K562 (cell line): ENCODE measurements around the gene TIMM17B. TPM values are rescaled to one million over a fixed set of nuclear protein-coding genes. Genes with fewer than 3 reads are reported as not detected.

Experiments
- BRD9 ChIP-seq: fragments of 450-650 bp; IDR thresholded peaks from 2 replicates; pipeline ENCODE4 v1.6.1; 2018; ENCODE audit warnings: low read depth; ENCODE audit not compliant: partially characterized antibody
- C11orf30 ChIP-seq: fragments of 450-650 bp; IDR thresholded peaks from 2 replicates; pipeline ENCODE4 v1.6.1; 2016; ENCODE audit warnings: low read depth, mild to moderate bottlenecking
- CHCHD3 ChIP-seq: fragments of 250-450 bp; sonication (Bioruptor Pico); IDR thresholded peaks from 2 replicates; pipeline ENCODE4 v2.1.2; 2022; ENCODE audit warnings: mild to moderate bottlenecking
- CHD2 ChIP-seq: IDR thresholded peaks from 2 replicates; pipeline ENCODE4 v1.6.1; 2011; ENCODE audit warnings: low read depth, low read length
- EP400 ChIP-seq: fragments of 450-650 bp; IDR thresholded peaks from 2 replicates; pipeline ENCODE4 v1.6.1; 2017; ENCODE audit warnings: antibody characterized with exemption, mild to moderate bottlenecking, moderate library complexity
- MBD2 ChIP-seq: sonication (generic); IDR thresholded peaks from 2 replicates; pipeline ENCODE4 v1.6.1; 2016; ENCODE audit warnings: low read depth, borderline replicate concordance
- NCOA6 ChIP-seq: fragments of 450-650 bp; IDR thresholded peaks from 2 replicates; pipeline ENCODE4 v1.6.1; 2017; ENCODE audit warnings: mild to moderate bottlenecking
- PHB ChIP-seq: fragments of 250-450 bp; sonication (Bioruptor Pico); IDR thresholded peaks from 2 replicates; pipeline ENCODE4 v1.5.0; 2021
- PHF21A ChIP-seq: fragments of 450-650 bp; IDR thresholded peaks from 2 replicates; pipeline ENCODE4 v1.6.1; 2017; ENCODE audit warnings: low read depth, borderline replicate concordance
- POLR2G ChIP-seq: fragments of 200-400 bp; formaldehyde crosslinking; IDR thresholded peaks from 2 replicates; pipeline ENCODE4 v1.6.1; 2017; ENCODE audit warnings: low read depth, mild to moderate bottlenecking, antibody characterized with exemption, low read length, moderate library complexity
- PYGO2 ChIP-seq: fragments of 450-650 bp; IDR thresholded peaks from 2 replicates; pipeline ENCODE4 v1.6.1; 2016; ENCODE audit warnings: mild to moderate bottlenecking, missing genetic modification characterization, moderate library complexity, missing compliant biosample characterization
- SUPT5H ChIP-seq: fragments of 450-650 bp; IDR thresholded peaks from 2 replicates; pipeline ENCODE4 v1.6.1; 2016
- YY1 ChIP-seq, 3 experiments: IDR thresholded peaks; 2 replicates each; pipeline ENCODE4 v1.6.1; 2011; ENCODE audit warnings: low read length in 2 of 3, mild to moderate bottlenecking in 2 of 3, moderate library complexity in 2 of 3, borderline replicate concordance in 1 of 3, control low read depth in 1 of 3, low read depth in 1 of 3; ENCODE audit not compliant: insufficient read depth in 3 of 3, insufficient replicate concordance in 2 of 3, control insufficient read depth in 1 of 3, insufficient read length in 1 of 3; ENCODE audit errors: extremely low read depth in 1 of 3
- ZNF263 ChIP-seq: sonication (generic); formaldehyde crosslinking; IDR thresholded peaks from 2 replicates; pipeline ENCODE4 v1.8.0; 2022; ENCODE audit warnings: mild to moderate bottlenecking, missing genetic modification reagents, borderline replicate concordance
- polyA plus RNA-seq, 8 experiments: library from polyadenylated mRNA; depleted of rRNA in 4 of 8; stranded (reverse) in 5 of 8; unstranded in 3 of 8; fragments of >200 nt; fragmentation: Nextera tagmentation in 2 of 8; fragmentation: Illumina TruSeq in 1 of 8; extraction: Ambion mirVana in 2 of 8; extraction: Trizol in 1 of 8; gene quantifications; 2 replicates each; pipeline versions ENCODE4 v1.2.1 to v1.2.3, GENCODE V29; 2011 to 2014; ENCODE audit warnings: inconsistent platforms in 1 of 8, missing spikeins in 1 of 8
- total RNA-seq, 7 experiments: library from RNA; depleted of rRNA in 6 of 7; stranded (reverse); fragments of >200 nt in 6 of 7; fragmentation: Illumina TruSeq in 2 of 7; extraction: Trizol in 2 of 7; gene quantifications; 2 replicates each; pipeline versions ENCODE4 v1.2.1 to v1.2.3, GENCODE V29; 2011 to 2021; ENCODE audit warnings: low replicate concordance in 1 of 7
- TF ChIP-seq, protein P1 (sequence below): sonication (generic); formaldehyde crosslinking; IDR thresholded peaks from 2 replicates; pipeline ENCODE4 v1.8.0; 2022; ENCODE audit warnings: mild to moderate bottlenecking, missing genetic modification reagents
- TF ChIP-seq, protein P2 (sequence below): fragments of 250-450 bp; sonication (Bioruptor Pico); IDR thresholded peaks from 2 replicates; pipeline ENCODE4 v1.4.0; 2020; ENCODE audit warnings: mild to moderate bottlenecking
- TF ChIP-seq, protein P3 (sequence below): sonication (generic); formaldehyde crosslinking; IDR thresholded peaks from 2 replicates; pipeline ENCODE4 v1.8.0; 2022; ENCODE audit warnings: mild to moderate bottlenecking, missing genetic modification reagents
- TF ChIP-seq, protein P4 (sequence below): fragments of 450-650 bp; IDR thresholded peaks from 2 replicates; pipeline ENCODE4 v1.6.1; 2018; ENCODE audit not compliant: partially characterized antibody

The TIMM17B gene
- total and polyA plus RNA-seq, 9 of the 15 experiments (the other 6 are each of a cell fraction or from before 2014, with no cell fraction given): 9.9 to 184 (median 115) TPM

DNA sequence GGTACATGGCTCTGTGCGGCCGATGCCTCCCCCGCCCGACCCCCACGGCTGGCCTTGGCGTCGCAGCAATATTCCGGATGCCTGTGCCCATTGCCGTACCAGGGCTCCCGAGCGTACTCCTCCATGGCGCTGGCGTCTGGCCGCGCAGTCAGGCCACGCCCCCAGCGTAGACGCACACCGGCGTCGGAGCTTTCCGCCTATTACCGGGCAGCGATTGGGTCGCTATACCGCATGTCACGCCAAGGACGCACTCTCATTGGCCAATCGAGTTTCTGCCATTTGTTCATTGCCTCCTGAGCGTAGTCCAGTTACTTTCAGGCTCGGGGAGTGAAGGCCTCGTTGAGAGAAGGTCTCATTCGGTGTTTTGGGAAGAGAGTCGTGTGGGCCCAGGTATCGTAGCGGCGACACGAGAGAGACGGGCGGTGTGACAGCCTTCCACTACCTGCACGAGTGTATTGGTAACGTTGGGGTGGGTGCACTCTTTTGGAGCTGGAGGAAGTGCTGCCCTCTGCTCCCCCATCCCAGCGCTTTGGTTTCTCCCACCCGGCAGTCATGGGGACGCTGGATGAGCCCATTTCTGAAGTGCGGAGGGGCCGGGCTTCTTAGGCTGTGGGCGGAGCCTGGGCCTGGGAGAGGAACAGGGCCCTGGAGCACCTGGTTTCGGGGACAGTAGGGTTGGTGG is at the start of gene TIMM17B, which contains the start of gene PQBP1 (continued):
- TF ChIP-seq NCOA6 (no peak), CHD2 (0 out of 2 replicates have a peak, but pooled peaks have one; percentile 19), PYGO2 (no peak), POLR2G (peak; percentile 93), SUPT5H (peak; percentile 96), BRD9 (peak; percentile 29), EP400 (peak; percentile 61), CHCHD3 (CRISPR knock-in tag) (no peak), YY1 (IDR thresholded peaks at IDR 0.05; ENCODE audit: borderline replicate concordance in 1 of 3, control insufficient read depth in 1 of 3, extremely low read depth in 1 of 3, insufficient read depth in 3 of 3, insufficient read length in 1 of 3, insufficient replicate concordance in 2 of 3, low read depth in 1 of 3, low read length in 2 of 3) (peak; percentile 15 to 88 (median 75)), MBD2 (peak; percentile 95), ZNF263 (CRISPR knock-in tag) (peak; percentile 47; the same call in 1 of the 2 replicates), C11orf30 (0 out of 2 replicates have a peak, but pooled peaks have one; percentile 33), PHB (CRISPR knock-in tag) (no peak), PHF21A (no peak)
- TF ChIP-seq, protein P1, sequence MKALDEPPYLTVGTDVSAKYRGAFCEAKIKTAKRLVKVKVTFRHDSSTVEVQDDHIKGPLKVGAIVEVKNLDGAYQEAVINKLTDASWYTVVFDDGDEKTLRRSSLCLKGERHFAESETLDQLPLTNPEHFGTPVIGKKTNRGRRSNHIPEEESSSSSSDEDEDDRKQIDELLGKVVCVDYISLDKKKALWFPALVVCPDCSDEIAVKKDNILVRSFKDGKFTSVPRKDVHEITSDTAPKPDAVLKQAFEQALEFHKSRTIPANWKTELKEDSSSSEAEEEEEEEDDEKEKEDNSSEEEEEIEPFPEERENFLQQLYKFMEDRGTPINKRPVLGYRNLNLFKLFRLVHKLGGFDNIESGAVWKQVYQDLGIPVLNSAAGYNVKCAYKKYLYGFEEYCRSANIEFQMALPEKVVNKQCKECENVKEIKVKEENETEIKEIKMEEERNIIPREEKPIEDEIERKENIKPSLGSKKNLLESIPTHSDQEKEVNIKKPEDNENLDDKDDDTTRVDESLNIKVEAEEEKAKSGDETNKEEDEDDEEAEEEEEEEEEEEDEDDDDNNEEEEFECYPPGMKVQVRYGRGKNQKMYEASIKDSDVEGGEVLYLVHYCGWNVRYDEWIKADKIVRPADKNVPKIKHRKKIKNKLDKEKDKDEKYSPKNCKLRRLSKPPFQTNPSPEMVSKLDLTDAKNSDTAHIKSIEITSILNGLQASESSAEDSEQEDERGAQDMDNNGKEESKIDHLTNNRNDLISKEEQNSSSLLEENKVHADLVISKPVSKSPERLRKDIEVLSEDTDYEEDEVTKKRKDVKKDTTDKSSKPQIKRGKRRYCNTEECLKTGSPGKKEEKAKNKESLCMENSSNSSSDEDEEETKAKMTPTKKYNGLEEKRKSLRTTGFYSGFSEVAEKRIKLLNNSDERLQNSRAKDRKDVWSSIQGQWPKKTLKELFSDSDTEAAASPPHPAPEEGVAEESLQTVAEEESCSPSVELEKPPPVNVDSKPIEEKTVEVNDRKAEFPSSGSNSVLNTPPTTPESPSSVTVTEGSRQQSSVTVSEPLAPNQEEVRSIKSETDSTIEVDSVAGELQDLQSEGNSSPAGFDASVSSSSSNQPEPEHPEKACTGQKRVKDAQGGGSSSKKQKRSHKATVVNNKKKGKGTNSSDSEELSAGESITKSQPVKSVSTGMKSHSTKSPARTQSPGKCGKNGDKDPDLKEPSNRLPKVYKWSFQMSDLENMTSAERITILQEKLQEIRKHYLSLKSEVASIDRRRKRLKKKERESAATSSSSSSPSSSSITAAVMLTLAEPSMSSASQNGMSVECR (CRISPR knock-in tag): peak; percentile 77
- TF ChIP-seq, protein P2, sequence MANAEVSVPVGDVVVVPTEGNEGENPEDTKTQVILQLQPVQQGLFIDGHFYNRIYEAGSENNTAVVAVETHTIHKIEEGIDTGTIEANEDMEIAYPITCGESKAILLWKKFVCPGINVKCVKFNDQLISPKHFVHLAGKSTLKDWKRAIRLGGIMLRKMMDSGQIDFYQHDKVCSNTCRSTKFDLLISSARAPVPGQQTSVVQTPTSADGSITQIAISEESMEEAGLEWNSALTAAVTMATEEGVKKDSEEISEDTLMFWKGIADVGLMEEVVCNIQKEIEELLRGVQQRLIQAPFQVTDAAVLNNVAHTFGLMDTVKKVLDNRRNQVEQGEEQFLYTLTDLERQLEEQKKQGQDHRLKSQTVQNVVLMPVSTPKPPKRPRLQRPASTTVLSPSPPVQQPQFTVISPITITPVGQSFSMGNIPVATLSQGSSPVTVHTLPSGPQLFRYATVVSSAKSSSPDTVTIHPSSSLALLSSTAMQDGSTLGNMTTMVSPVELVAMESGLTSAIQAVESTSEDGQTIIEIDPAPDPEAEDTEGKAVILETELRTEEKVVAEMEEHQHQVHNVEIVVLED: peak; percentile 89
- TF ChIP-seq, protein P3, sequence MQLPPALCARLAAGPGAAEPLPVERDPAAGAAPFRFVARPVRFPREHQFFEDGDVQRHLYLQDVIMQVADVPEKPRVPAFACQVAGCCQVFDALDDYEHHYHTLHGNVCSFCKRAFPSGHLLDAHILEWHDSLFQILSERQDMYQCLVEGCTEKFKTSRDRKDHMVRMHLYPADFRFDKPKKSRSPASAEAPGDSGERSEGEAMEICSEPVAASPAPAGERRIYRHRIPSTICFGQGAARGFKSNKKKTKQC (CRISPR knock-in tag): no peak
- TF ChIP-seq, protein P4, sequence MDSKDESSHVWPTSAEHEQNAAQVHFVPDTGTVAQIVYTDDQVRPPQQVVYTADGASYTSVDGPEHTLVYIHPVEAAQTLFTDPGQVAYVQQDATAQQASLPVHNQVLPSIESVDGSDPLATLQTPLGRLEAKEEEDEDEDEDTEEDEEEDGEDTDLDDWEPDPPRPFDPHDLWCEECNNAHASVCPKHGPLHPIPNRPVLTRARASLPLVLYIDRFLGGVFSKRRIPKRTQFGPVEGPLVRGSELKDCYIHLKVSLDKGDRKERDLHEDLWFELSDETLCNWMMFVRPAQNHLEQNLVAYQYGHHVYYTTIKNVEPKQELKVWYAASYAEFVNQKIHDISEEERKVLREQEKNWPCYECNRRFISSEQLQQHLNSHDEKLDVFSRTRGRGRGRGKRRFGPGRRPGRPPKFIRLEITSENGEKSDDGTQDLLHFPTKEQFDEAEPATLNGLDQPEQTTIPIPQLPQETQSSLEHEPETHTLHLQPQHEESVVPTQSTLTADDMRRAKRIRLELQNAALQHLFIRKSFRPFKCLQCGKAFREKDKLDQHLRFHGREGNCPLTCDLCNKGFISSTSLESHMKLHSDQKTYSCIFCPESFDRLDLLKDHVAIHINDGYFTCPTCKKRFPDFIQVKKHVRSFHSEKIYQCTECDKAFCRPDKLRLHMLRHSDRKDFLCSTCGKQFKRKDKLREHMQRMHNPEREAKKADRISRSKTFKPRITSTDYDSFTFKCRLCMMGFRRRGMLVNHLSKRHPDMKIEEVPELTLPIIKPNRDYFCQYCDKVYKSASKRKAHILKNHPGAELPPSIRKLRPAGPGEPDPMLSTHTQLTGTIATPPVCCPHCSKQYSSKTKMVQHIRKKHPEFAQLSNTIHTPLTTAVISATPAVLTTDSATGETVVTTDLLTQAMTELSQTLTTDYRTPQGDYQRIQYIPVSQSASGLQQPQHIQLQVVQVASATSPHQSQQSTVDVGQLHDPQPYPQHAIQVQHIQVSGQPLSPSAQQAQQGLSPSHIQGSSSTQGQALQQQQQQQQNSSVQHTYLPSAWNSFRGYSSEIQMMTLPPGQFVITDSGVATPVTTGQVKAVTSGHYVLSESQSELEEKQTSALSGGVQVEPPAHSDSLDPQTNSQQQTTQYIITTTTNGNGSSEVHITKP: peak; percentile 99
